HG02678 (cell line): Measurements from ENCODE around the gene PAXIP1.
"Not testable (repeated sequence)": the region's sequence is repeated elsewhere in the genome, so short reads cannot be mapped to it uniquely, and the experiment has no call there.

ENCODE experiments used
- ATAC-seq: cut with Tn5 transposase; IDR thresholded peaks from one replicate; pipeline ENCODE4 v1.9.1; 2021; ENCODE audit warnings: mild to moderate bottlenecking, moderate library complexity; ENCODE audit not compliant: unreplicated experiment

Gene PAXIP1

GRCh38 chr7:154946166-154946565 lies 56.8 kb downstream of the PAXIP1 start:
- no peak for ATAC-seq

DNA sequence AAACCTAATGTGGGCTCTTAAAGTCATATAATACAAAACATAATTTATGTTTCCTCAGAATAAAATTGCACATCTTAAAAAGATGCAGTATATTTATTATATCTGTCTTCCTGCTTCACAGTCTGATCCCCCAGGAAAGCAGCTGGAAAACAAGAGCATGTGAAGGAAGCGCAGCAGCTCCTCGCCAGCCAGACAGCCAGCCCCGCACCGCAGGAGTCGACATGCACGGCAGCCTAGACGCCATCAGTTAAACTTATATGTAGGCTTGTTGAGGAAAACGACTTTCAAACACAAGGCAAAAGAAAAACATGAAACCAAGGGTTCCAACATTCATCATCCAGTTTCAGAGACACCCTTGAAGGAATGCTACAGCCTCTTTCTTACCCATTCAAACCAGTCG lies 59.0 kb downstream of the PAXIP1 start:
- no peak for ATAC-seq

- ATAC-seq: no peak
Observed at GRCh38 chr7:154942691-154943090, 60.2 kb downstream of the PAXIP1 start.

GRCh38 chr7:154937837-154938236 lies 65.1 kb downstream of the PAXIP1 start:
- ATAC-seq: no peak

- ATAC-seq: not testable (repeated sequence)
Observed at GRCh38 chr7:154934353-154934952, 68.5 kb downstream of the PAXIP1 start.

GRCh38 chr7:154931906-154932305 lies 71.0 kb downstream of the PAXIP1 start:
- no peak for ATAC-seq

DNA sequence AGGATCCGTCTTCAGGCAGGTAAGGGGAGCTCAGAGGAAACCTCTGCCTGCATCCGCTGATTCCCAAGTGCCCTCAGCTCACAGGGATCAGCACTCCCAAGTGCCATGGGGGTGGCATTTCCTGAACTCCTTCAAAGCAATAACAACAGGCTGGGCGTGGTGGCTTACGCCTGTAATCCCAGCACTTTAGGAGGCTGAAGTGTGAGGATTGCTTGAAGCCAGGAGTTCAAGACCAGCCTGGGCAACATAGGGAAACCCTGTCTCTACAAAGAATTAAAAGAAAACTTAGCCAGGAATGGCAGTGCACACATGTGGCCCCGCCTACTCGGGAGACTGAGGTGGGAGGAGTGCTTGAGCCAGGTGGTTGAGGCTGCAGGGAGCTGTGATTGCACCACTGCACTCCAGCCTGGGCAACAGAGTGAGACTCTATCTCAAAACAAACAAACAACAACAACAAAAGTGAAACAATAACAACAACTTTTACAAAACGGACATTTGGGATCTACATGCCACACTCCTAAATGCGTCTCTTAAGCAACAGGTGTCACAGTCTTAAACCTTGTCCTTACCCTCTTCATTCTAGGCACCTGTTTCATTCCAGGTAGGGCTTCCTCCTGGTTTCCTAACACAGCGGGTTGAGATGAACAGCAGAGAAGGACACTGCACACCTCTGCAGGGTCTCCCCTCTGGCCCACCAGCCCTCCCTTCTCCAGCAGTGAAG lies 73.8 kb downstream of the PAXIP1 start:
- peak; percentile 23 for ATAC-seq

GRCh38 chr7:154928136-154929005 lies 74.6 kb downstream of the PAXIP1 start:
- ATAC-seq: peak; percentile 79

DNA sequence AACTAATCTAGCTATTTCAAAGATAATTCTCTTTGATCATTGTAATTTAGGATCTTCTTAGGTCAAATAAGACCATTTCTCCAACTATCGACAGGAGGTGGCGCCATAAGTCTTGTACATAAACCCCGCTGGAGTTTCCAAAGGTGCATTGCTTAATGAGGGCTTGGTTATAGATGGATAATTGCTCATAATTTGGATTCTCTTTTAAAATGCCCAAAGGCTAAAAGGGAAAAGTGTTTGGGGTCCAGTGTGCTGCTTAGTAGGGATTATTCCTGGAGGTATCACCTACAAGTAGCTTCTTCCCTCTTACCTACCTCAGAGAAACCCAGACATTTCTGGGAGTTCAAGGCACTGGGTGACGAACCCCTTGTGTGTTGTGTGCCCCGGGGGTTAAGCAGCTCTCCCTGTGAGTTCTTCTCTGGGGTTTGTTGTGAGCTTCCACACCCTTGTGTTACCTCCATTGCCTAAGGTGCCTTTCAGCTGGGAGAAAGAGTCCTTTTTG lies 75.2 kb downstream of the PAXIP1 start:
- ATAC-seq: peak; percentile 50

- not testable (repeated sequence) for ATAC-seq
Observed at GRCh38 chr7:154922472-154922871, 80.5 kb downstream of the PAXIP1 start.

DNA sequence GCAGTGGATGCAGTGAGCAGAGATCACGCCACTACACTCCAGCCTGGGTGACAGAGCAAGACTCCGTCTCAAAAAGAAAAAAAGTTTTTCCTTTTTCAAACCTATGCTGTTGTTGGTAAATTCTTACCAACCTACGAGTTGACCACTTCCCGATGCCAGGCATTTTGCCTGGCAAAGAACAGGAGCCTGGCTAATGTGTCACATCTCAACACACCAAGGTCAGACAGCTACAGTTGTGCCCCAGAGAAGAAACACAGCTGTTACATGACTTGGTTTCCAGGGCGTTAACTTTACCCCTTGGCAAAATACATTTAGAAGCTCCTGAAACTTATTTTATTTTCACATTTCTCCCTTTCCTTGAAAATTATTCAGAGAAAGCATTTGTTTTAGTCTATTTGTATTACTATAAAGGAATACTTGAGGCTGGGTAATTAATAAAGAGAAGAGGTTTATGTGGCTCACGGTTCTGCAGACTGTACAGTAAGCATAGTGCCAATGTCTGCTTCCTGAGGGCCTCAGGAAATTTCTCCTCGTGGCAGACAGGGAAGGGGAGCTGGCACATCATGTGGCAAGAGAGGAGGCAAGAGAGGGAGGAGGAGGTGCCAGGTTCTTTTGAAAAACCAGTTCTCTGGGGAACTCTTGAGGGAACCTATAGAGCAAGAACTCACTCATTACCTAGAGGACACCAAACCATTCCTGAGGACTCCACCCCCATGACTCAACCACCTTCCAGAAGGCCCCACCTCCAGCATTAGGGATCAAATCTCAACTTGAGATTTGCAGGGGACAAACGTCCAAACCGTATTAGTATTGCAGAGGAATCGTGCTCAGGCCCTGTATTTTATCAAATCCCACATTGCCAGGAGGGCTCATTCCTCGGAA lies 83.3 kb downstream of the PAXIP1 start:
- no peak for ATAC-seq

GRCh38 chr7:154918741-154919140 lies 84.2 kb downstream of the PAXIP1 start:
- no peak for ATAC-seq

GRCh38 chr7:154918266-154918665 lies 84.7 kb downstream of the PAXIP1 start:
- no peak for ATAC-seq

GRCh38 chr7:154917808-154918160 lies 85.1 kb downstream of the PAXIP1 start:
- no peak for ATAC-seq

DNA sequence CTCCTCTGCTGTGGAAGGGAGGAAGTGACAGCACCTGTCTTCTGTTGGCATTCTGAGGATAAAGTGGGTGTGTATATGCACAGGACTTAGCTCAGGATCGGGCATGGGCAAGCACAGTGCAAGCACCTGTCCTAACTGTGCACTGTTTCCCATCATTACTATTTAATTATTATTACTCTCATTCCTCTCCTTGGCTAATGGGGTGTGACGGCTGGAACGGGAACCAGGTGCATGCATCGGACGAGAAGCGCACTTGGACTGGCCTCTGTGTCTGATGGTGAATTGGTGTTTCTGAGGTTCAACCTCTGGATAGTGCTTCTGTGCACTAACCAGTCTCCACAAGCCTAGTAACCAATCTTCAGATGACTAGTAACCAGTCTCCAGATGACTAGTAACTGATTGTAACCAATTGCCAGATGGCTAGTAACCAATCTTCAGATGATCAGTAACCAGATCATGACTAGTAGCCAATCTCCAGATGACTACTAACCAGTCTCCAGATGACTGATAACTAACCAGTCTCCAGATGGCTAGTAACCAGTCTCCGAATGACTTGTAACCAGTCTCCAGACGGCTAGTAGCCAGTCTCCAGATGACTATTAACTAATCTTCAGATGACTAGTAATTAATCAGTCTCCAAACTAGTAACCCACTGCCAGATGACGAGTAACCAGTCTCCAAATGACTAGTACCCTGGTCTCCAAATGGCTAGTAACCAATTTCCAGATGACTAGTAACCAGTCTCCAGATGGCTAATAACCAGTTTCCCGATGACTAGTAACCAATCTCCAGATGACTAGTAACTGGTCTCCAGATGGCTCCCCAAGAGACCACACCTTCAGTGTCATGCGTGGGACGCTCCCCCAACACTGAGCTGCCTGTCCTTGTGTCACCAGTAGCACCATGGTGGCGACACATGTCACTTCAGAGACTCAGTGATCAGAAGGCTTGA lies 85.8 kb downstream of the PAXIP1 start:
- ATAC-seq: no peak

DNA sequence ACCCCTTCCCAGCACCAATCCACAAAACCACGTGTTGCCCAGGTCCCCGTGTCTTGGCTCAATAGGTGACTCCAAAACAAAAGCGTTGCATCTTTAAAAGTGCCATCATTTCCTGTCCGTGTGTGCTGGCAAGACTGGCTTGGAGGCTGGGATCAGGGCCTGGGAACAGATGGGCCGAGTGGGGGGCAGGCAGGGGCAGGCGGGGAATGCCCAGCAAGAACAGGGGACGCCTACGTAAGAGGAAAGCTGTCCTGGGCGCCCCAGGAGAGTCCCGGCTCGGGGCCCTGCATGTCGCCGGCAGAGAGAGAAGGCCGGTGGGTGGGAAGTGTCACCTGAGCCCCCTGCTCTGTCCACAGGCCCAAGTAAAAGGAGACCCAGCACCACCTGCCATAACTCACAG lies 86.5 kb downstream of the PAXIP1 start:
- no peak for ATAC-seq

DNA sequence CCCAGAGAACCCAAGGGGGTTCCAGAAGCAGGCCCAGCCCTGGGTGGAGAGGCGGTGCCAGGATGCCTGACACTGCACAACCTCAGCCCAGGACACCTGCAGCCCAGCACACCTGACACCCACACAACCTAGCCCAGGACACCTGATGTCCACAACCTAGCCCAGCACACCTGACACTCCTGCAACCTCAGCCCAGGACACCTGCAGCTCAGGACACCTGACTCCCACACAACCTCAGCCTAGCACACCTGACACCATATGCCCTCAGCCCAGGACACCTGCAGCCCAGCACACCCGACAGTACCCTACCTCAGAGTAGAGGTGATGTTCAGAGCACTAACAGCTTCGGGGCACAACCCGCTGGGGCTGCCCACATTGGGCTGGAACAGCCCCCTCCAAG lies 87.3 kb downstream of the PAXIP1 start:
- ATAC-seq: no peak

- no peak for ATAC-seq
Observed at GRCh38 chr7:154914996-154915380, 87.9 kb downstream of the PAXIP1 start.

DNA sequence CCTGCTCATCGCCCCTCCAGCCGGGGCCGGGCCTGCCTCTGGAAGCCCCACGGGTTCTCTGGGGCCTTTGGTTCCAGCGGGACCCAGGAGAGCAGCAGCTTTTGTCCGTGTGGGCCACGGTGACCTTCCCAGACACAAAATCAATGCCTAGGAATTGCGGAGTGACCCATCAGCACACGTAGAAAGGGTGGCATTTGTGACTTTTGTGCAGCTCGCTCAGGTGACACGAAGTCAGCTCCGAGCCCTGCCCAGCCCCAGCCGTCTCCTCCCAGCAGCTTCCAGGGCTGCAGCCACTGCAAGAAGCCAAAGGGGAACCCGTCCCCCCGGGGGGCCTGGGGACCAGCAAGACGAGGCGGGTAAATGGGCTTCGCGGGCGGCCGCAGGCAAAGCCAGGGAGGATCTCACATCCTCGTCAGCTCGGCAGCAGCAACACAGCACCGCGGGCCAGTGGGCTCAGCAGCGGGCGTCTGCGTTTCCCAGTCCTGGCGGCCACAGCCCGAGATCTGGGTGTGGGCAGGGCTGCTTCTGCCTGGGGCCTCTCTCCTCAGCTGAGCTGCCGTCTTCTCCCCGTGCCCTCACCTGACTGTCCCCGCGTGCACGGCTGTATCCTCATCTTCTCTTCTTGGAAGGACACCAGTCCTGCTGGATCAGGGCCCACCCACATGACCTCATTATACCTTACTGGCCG lies 88.5 kb downstream of the PAXIP1 start:
- ATAC-seq: no peak
